ENCODE results near the gene SLC17A2. TPM values are rescaled to one million over a fixed set of nuclear protein-coding genes. Genes with fewer than 3 reads are reported as not detected.
"Not testable (repeated sequence)": the region's sequence is repeated elsewhere in the genome, so short reads cannot be mapped to it uniquely, and the experiment has no call there.

SLC17A2 gene
- total RNA-seq, 5 donors from 2014 or later (not counting 1 experiment from before 2014, with no cell fraction given): not detected

GRCh38 chr6:25953733-25954132 lies 23.2 kb upstream of the SLC17A2 start:
- no peak overlapping the region for H3K27ac ChIP-seq (ENCODE audit: low read length)
- CTCF ChIA-PET: no interaction called here
- no peak overlapping the region for H3K4me3 Mint-ChIP-seq
- 89% methylated on average over 1 of the region's 3 CpGs for WGBS (ENCODE audit: insufficient coverage)
- H3K36me3 ChIP-seq (ENCODE audit: control insufficient read depth in 2 of 2, extremely low read depth in 1 of 2, insufficient read depth in 1 of 2, low read length in 1 of 2): no peaks in the 10 kb centered on the region
- DNase-seq: no peak
- no peak overlapping the region for H3K27ac Mint-ChIP-seq
- H3K9me3 Mint-ChIP-seq: no peaks in the 10 kb centered on the region
- H3K36me3 Mint-ChIP-seq: no peaks in the 10 kb centered on the region
- H3K27me3 Mint-ChIP-seq: no peaks in the 10 kb centered on the region
- H3K4me3 ChIP-seq (ENCODE audit: control insufficient read depth in 1 of 2, extremely low read depth in 1 of 2, low read length in 1 of 2): no peak overlapping the region
- peaks cover 0 to 2% of the 10 kb centered on the region in 2 experiments for H3K4me1 ChIP-seq (ENCODE audit: control insufficient read depth in 1 of 2, extremely low read depth in 1 of 2, insufficient read depth in 2 of 2, low read length in 2 of 2)
- no peaks in the 10 kb centered on the region for H3K9me3 ChIP-seq
- H3K4me1 Mint-ChIP-seq: peaks cover 7 to 11% (median 8%) of the 10 kb centered on the region in 3 donors
- no peak for ATAC-seq (replicated peaks in 1 of 4)
- POLR2A ChIA-PET: no interaction called here
- H3K27me3 ChIP-seq (replicated peaks in 1 of 2; ENCODE audit: control insufficient read depth in 2 of 2, extremely low read depth in 1 of 2, insufficient read depth in 2 of 2, low read length in 1 of 2): peaks cover 0 to 3% of the 10 kb centered on the region in 2 experiments

- CTCF ChIA-PET: no interaction called here
- no peak overlapping the region for H3K27ac ChIP-seq (ENCODE audit: low read length)
- no peak overlapping the region for H3K4me3 ChIP-seq (ENCODE audit: control insufficient read depth in 1 of 2, extremely low read depth in 1 of 2, low read length in 1 of 2)
- Mint-ChIP-seq H3K4me3 (no peak overlapping the region), H3K4me1 (peaks cover 0 to 5% (median 3%) of the 10 kb centered on the region in 3 donors), H3K36me3 (no peaks in the 10 kb centered on the region), H3K27me3 (no peaks in the 10 kb centered on the region), H3K9me3 (no peaks in the 10 kb centered on the region), H3K27ac (no peak overlapping the region)
- DNase-seq (no peak), ATAC-seq (replicated peaks in 1 of 4) (no peak)
- peaks cover 0 to 3% of the 10 kb centered on the region in 2 experiments for H3K27me3 ChIP-seq (replicated peaks in 1 of 2; ENCODE audit: control insufficient read depth in 2 of 2, extremely low read depth in 1 of 2, insufficient read depth in 2 of 2, low read length in 1 of 2)
- no peaks in the 10 kb centered on the region for H3K4me1 ChIP-seq (ENCODE audit: control insufficient read depth in 1 of 2, extremely low read depth in 1 of 2, insufficient read depth in 2 of 2, low read length in 2 of 2)
- no peaks in the 10 kb centered on the region for H3K9me3 ChIP-seq
- POLR2A ChIA-PET: interaction anchor here in 1 of 2 donors (0.6 kb wide), 1 partner anchor 1994 kb away, joined by 3 read pairs; no protein-coding TSS in a partner anchor
- WGBS (ENCODE audit: insufficient coverage): 100% methylated on average over 1 of the region's 2 CpGs
- H3K36me3 ChIP-seq (ENCODE audit: control insufficient read depth in 2 of 2, extremely low read depth in 1 of 2, insufficient read depth in 1 of 2, low read length in 1 of 2): no peaks in the 10 kb centered on the region
Measured at GRCh38 chr6:25952535-25952934, 22.0 kb upstream of the SLC17A2 start.

- WGBS (ENCODE audit: insufficient coverage): 83% methylated on average over 4 of the region's 7 CpGs
- POLR2A ChIA-PET: interaction anchor here in 1 of 2 donors (0.5 kb wide), 1 partner anchor 35 kb away, joined by 3 read pairs; no protein-coding TSS in a partner anchor
Measured at GRCh38 chr6:25951296-25952032, 21.0 kb upstream of the SLC17A2 start.

GRCh38 chr6:25950297-25950696 lies 19.8 kb upstream of the SLC17A2 start:
- ChIA-PET CTCF (interaction anchor here in 1 of 2 donors (0.6 kb wide), 1 partner anchor 749 kb away, joined by 4 read pairs; no protein-coding TSS in a partner anchor), POLR2A (interaction anchor here in 1 of 2 donors (0.6 to 1.0 kb wide), 2 partner anchors 10 to 239 kb away, joined by 3 read pairs; no protein-coding TSS in a partner anchor)
- Histone ChIP-seq H3K36me3 (ENCODE audit: control insufficient read depth in 2 of 2, extremely low read depth in 1 of 2, insufficient read depth in 1 of 2, low read length in 1 of 2) (no peaks in the 10 kb centered on the region), H3K4me3 (ENCODE audit: control insufficient read depth in 1 of 2, extremely low read depth in 1 of 2, low read length in 1 of 2) (no peak overlapping the region), H3K4me1 (ENCODE audit: control insufficient read depth in 1 of 2, extremely low read depth in 1 of 2, insufficient read depth in 2 of 2, low read length in 2 of 2) (peaks cover 2 to 5% of the 10 kb centered on the region in 2 experiments), H3K9me3 (no peaks in the 10 kb centered on the region), H3K27ac (ENCODE audit: low read length) (no peak overlapping the region), H3K27me3 (replicated peaks in 1 of 2; ENCODE audit: control insufficient read depth in 2 of 2, extremely low read depth in 1 of 2, insufficient read depth in 2 of 2, low read length in 1 of 2) (peaks cover 0 to 3% of the 10 kb centered on the region in 2 experiments)
- Mint-ChIP-seq H3K4me3 (no peak overlapping the region), H3K36me3 (no peaks in the 10 kb centered on the region), H3K9me3 (peaks cover 0 to 7% (median 3%) of the 10 kb centered on the region in 3 donors), H3K27me3 (no peaks in the 10 kb centered on the region), H3K27ac (no peak overlapping the region), H3K4me1 (peaks cover 8 to 21% (median 11%) of the 10 kb centered on the region in 3 donors)
- 96% methylated on average over 3 of the region's 4 CpGs for WGBS (ENCODE audit: insufficient coverage)
- DNase-seq: no peak
- no peak for ATAC-seq (replicated peaks in 1 of 4)

More at GRCh38 chr6:25951296-25952032, 21.0 kb upstream of the SLC17A2 start:
- H3K4me3 Mint-ChIP-seq: no peak overlapping the region
- ATAC-seq (replicated peaks in 1 of 4): no peak
- H3K4me3 ChIP-seq (ENCODE audit: control insufficient read depth in 1 of 2, extremely low read depth in 1 of 2, low read length in 1 of 2): no peak overlapping the region
- no peak for DNase-seq
- H3K4me1 ChIP-seq (ENCODE audit: control insufficient read depth in 1 of 2, extremely low read depth in 1 of 2, insufficient read depth in 2 of 2, low read length in 2 of 2): peaks cover 1 to 4% of the 10 kb centered on the region in 2 experiments
- CTCF ChIA-PET: no interaction called here
- H3K27me3 Mint-ChIP-seq: no peaks in the 10 kb centered on the region
- H3K4me1 Mint-ChIP-seq: peaks cover 6 to 13% (median 9%) of the 10 kb centered on the region in 3 donors
- H3K9me3 Mint-ChIP-seq: no peaks in the 10 kb centered on the region
- H3K36me3 Mint-ChIP-seq: no peaks in the 10 kb centered on the region
- peaks cover 0 to 3% of the 10 kb centered on the region in 2 experiments for H3K27me3 ChIP-seq (replicated peaks in 1 of 2; ENCODE audit: control insufficient read depth in 2 of 2, extremely low read depth in 1 of 2, insufficient read depth in 2 of 2, low read length in 1 of 2)
- no peak overlapping the region for H3K27ac ChIP-seq (ENCODE audit: low read length)
- no peaks in the 10 kb centered on the region for H3K36me3 ChIP-seq (ENCODE audit: control insufficient read depth in 2 of 2, extremely low read depth in 1 of 2, insufficient read depth in 1 of 2, low read length in 1 of 2)
- H3K27ac Mint-ChIP-seq: no peak overlapping the region
- H3K9me3 ChIP-seq: no peaks in the 10 kb centered on the region

GRCh38 chr6:25949695-25950094 lies 19.2 kb upstream of the SLC17A2 start:
- no CpG with 5 or more reads among the region's 1 CpG for WGBS (ENCODE audit: insufficient coverage)
- Histone ChIP-seq H3K36me3 (ENCODE audit: control insufficient read depth in 2 of 2, extremely low read depth in 1 of 2, insufficient read depth in 1 of 2, low read length in 1 of 2) (no peaks in the 10 kb centered on the region), H3K4me3 (ENCODE audit: control insufficient read depth in 1 of 2, extremely low read depth in 1 of 2, low read length in 1 of 2) (no peak overlapping the region), H3K9me3 (no peaks in the 10 kb centered on the region), H3K4me1 (ENCODE audit: control insufficient read depth in 1 of 2, extremely low read depth in 1 of 2, insufficient read depth in 2 of 2, low read length in 2 of 2) (peaks cover 2 to 5% of the 10 kb centered on the region in 2 experiments), H3K27me3 (replicated peaks in 1 of 2; ENCODE audit: control insufficient read depth in 2 of 2, extremely low read depth in 1 of 2, insufficient read depth in 2 of 2, low read length in 1 of 2) (peaks cover 0 to 3% of the 10 kb centered on the region in 2 experiments), H3K27ac (ENCODE audit: low read length) (no peak overlapping the region)
- ATAC-seq (replicated peaks in 1 of 4): no peak
- no peak for DNase-seq
- Mint-ChIP-seq H3K27ac (no peak overlapping the region), H3K36me3 (no peaks in the 10 kb centered on the region), H3K9me3 (peaks cover 0 to 7% (median 3%) of the 10 kb centered on the region in 3 donors), H3K27me3 (no peaks in the 10 kb centered on the region), H3K4me3 (no peak overlapping the region), H3K4me1 (peaks cover 8 to 24% (median 11%) of the 10 kb centered on the region in 3 donors)
- CTCF ChIA-PET: interaction anchor here in 1 of 2 donors (0.6 to 0.7 kb wide), 2 partner anchors 385 to 748 kb away, joined by 3 to 4 read pairs; no protein-coding TSS in a partner anchor
- POLR2A ChIA-PET: interaction anchor here in 1 of 2 donors (0.6 to 1.0 kb wide), 2 partner anchors 11 to 239 kb away, joined by 3 read pairs; no protein-coding TSS in a partner anchor

GRCh38 chr6:25947492-25947891 lies 17.0 kb upstream of the SLC17A2 start:
- H3K27me3 Mint-ChIP-seq; H3K4me3 ChIP-seq (ENCODE audit: control insufficient read depth in 1 of 2, extremely low read depth in 1 of 2, low read length in 1 of 2); H3K4me3 Mint-ChIP-seq; POLR2A ChIA-PET; H3K36me3 ChIP-seq (ENCODE audit: control insufficient read depth in 2 of 2, extremely low read depth in 1 of 2, insufficient read depth in 1 of 2, low read length in 1 of 2); ATAC-seq (replicated peaks in 1 of 4); H3K36me3 Mint-ChIP-seq; H3K4me1 ChIP-seq (ENCODE audit: control insufficient read depth in 1 of 2, extremely low read depth in 1 of 2, insufficient read depth in 2 of 2, low read length in 2 of 2); DNase-seq; H3K9me3 Mint-ChIP-seq; H3K27me3 ChIP-seq (replicated peaks in 1 of 2; ENCODE audit: control insufficient read depth in 2 of 2, extremely low read depth in 1 of 2, insufficient read depth in 2 of 2, low read length in 1 of 2); H3K27ac ChIP-seq (ENCODE audit: low read length); H3K9me3 ChIP-seq; H3K27ac Mint-ChIP-seq: not testable (repeated sequence)
- no CpG with 5 or more reads among the region's 3 CpGs for WGBS (ENCODE audit: insufficient coverage)
- CTCF ChIA-PET: interaction anchor here (0.7 kb wide), 2 partner anchors 59 to 1863 kb away, joined by 4 read pairs; no protein-coding TSS in a partner anchor
- peaks cover 8 to 24% (median 11%) of the 10 kb centered on the region in 3 donors for H3K4me1 Mint-ChIP-seq
